GM21723 (cell line): Measurements from ENCODE around the gene SH3RF3.
"Not testable (repeated sequence)": the region's sequence is repeated elsewhere in the genome, so short reads cannot be mapped to it uniquely, and the experiment has no call there.

Experiments used
- ATAC-seq: cut with Tn5 transposase; IDR thresholded peaks from one replicate; pipeline ENCODE4 v1.9.1; 2021; ENCODE audit warnings: mild to moderate bottlenecking, moderate library complexity; ENCODE audit not compliant: unreplicated experiment

SH3RF3 gene

GRCh38 chr2:109155553-109156451, 26.8 kb downstream of the SH3RF3 start:
- ATAC-seq, result no peak

GRCh38 chr2:109157563-109158105, 28.6 kb downstream of the SH3RF3 start:
- ATAC-seq, result no peak

GRCh38 chr2:109158237-109158636, 29.2 kb downstream of the SH3RF3 start:
- ATAC-seq, result no peak

DNA sequence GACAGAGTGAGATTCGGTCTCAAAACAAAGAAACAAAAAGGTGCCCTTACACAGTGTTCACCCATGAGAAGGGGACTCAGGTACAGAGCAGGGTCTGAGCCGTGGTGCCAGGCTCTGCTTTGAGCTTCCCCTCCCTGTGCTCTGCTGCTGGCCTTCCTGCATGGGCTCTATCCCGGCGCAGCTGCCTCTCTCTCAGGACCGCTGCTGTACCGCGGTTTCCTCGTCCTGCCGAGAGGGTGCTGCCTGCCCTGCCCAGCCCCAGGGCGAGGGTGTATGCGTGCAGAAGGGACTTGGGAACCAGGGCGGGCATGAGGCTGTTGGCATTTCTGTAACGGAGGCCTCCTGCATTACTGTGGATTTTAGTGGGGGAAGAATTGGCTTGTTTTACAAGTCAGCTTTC, 30.1 kb downstream of the SH3RF3 start:
- no peak for ATAC-seq

DNA sequence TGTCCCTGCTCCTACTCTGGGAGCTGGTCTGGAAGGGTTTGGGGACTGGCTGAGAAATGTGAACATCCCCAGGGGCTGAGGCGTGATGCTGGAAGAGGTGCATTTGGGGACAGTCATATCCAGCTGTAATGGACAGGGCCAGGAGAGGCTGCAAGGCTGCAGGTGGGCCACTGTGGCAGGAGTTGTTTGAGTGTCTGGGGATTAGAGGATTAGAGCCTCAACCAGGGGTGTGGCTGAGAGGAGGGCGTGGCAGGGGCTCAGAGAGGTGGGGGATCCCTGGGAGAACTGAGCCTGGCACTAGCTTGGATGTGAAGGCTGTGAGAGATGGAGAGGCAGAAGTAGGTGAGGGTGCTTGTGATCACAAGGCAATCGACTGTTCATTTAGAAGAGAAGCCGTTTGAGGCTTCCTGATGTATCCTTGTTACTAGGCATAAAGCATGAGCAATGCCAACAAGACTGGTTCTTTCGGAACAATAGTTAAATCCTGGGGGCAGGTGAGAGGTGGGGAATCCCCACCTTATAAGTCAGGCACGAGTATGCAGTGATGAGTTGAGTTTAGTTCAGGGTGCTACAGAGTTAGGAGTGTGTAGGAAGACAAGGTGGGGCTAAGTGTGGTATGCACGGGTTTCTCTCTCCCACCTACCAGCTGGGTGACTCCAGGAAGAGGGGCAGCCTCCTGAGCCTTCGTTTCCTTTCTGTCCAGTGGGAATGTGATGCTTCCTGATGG, 31.9 kb downstream of the SH3RF3 start:
- no peak for ATAC-seq

- ATAC-seq, result not testable (repeated sequence)
Observed at GRCh38 chr2:109162367-109162766, 33.4 kb downstream of the SH3RF3 start.

DNA sequence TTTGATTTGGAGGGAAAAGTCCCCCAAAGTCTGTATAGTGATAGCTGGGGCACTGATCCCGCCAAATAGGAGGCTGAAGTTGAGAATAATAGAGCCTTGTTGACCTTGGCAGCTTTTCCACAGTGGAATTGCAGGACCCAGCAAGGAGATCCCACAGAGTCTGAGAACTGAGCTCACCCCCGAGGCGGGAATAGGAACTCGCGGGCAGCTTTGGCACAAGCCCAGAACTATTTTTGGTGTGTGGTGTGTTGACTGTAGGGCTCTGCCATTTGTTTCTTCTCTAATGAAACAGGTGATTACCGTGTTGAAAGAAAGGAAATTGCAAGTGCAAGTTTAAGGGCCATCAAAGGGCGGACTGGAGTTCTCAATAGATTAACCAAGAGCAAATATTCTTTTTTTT, 34.0 kb downstream of the SH3RF3 start:
- ATAC-seq, result no peak

GRCh38 chr2:109164311-109164710, 35.3 kb downstream of the SH3RF3 start:
- no peak for ATAC-seq

GRCh38 chr2:109164739-109165221, 35.8 kb downstream of the SH3RF3 start:
- ATAC-seq, result no peak

DNA sequence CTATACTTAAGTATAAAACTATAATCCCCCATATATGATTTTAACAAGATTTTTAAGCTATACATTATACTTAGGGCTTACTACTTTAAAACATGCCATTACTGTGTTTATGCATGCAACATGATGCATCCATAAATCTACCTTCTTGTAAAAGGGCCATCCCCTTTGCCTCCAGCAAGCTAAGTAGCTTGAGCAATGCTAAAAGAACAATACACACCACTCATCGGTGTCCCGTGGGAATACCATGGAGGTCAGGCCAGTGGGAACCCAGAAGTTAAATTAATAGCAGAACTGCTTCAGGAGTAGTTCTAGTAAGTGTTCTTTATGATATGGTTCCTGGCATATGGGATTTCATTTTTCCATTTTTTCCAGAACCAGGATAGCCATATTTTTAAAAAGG, 37.8 kb downstream of the SH3RF3 start:
- ATAC-seq, result no peak

GRCh38 chr2:109168086-109168485, 39.1 kb downstream of the SH3RF3 start:
- no peak for ATAC-seq

DNA sequence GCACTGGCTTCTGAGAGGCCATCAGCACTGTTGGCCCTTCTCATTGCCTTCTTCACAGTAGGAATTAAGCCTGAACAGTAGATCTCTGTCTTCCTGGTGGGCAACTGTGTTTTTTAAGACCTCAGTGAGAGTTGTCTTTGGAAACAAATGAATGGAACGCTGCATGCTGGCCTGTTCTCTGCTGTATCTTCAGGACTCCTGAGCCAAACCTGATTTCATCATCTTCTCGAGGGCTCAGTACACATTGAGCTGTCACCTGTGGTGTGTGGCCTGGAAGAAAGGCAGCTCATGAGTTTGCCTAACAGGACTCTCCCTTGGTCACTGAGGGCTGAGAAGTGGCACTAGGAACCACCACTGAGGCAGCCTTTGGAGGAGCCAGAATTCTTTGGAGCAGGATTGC, 39.7 kb downstream of the SH3RF3 start:
- ATAC-seq, result no peak

- ATAC-seq, result no peak
Observed at GRCh38 chr2:109170645-109171044, 41.6 kb downstream of the SH3RF3 start.

- no peak for ATAC-seq
Observed at GRCh38 chr2:109171444-109172334, 42.7 kb downstream of the SH3RF3 start.

- ATAC-seq, result no peak
Observed at GRCh38 chr2:109172556-109173105, 43.6 kb downstream of the SH3RF3 start.

- no peak for ATAC-seq
Observed at GRCh38 chr2:109173311-109174171, 44.5 kb downstream of the SH3RF3 start.

- ATAC-seq, result no peak
Observed at GRCh38 chr2:109174214-109174613, 45.2 kb downstream of the SH3RF3 start.

DNA sequence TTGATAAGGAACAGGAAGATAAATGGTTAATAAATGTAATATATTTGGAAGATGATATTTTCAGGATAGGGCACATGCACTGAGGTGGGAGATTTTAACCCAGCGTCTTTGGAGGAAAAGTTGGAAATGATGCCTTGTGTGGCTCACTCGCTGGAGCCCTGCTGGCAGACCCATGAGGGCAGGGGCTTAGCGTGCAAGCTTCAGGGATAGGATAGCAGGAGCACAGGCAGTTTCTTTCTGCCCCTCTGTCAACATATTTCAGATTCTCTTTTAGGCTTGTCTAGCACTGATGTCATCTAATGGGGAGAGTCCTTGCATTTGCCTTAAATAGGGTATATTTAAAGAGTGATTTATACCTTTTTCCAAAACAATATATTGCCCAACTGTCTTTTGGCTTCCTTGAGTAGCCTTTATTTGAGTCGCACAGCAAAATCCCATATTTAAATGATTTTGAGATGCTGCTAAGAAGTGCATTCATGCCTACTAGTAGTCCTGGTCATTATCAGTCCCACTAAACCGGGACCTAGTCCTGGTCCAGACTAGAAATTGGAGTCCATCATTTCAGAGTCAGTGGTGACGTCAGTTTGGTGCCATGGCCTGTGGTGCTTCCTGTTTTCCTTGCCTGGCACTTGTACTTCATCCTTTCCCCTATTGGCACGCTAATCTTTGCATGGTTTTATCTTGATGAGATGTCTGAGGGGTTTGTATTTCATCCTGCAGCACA, 45.8 kb downstream of the SH3RF3 start:
- ATAC-seq, result no peak

DNA sequence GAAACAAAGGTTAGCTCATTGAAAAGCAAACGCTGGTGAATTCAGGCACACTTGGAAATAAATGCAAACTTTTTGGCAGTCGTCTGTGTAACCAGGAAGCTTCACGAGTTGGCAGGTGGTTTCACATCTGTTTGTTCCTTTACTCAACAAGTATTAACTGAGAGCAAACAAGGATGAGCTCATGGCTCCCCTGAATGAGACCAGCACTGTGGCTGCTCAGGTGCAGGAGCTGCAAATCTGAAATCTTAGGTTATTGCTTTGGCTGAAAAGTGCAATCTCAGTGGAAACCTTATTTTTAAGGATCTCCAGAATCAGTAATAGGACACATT, 46.3 kb downstream of the SH3RF3 start:
- no peak for ATAC-seq
